Mucosa of stomach (tissue), 1 donor: ENCODE results near the gene TBRG4.

Experiments
- H3K27me3 ChIP-seq: one replicate; pipeline ENCODE4 v1.7.0; 2013; ENCODE audit warnings: mild to moderate bottlenecking, low read length; ENCODE audit not compliant: control insufficient read depth, insufficient read depth
- H3K36me3 ChIP-seq: one replicate; pipeline ENCODE4 v1.7.0; 2013; ENCODE audit warnings: low read length; ENCODE audit not compliant: control insufficient read depth, insufficient read depth
- H3K4me1 ChIP-seq: one replicate; pipeline ENCODE4 v1.7.0; 2013; ENCODE audit warnings: mild to moderate bottlenecking, low read length; ENCODE audit not compliant: control insufficient read depth, insufficient read depth
- H3K4me3 ChIP-seq: one replicate; pipeline ENCODE4 v1.7.0; 2013; ENCODE audit warnings: low read length
- H3K9ac ChIP-seq: one replicate; pipeline ENCODE4 v1.7.0; 2013; ENCODE audit warnings: mild to moderate bottlenecking, low read length, moderate library complexity
- H3K9me3 ChIP-seq: one replicate; pipeline ENCODE4 v1.7.0; 2013; ENCODE audit warnings: mild to moderate bottlenecking, low read length, moderate library complexity; ENCODE audit not compliant: control insufficient read depth
- donor health status: Pancreatic carcinoma.

TBRG4 gene

GRCh38 chr7:45153233-45153632 is 41.7 kb upstream of the TBRG4 start:
- H3K36me3 ChIP-seq, result no peaks in the 10 kb centered on the region
- no peak overlapping the region for H3K9ac ChIP-seq
- no peaks in the 10 kb centered on the region for H3K9me3 ChIP-seq
- H3K4me1 ChIP-seq, result no peaks in the 10 kb centered on the region
- H3K27me3 ChIP-seq, result peaks cover 17% of the 10 kb centered on the region
- no peak overlapping the region for H3K4me3 ChIP-seq

DNA sequence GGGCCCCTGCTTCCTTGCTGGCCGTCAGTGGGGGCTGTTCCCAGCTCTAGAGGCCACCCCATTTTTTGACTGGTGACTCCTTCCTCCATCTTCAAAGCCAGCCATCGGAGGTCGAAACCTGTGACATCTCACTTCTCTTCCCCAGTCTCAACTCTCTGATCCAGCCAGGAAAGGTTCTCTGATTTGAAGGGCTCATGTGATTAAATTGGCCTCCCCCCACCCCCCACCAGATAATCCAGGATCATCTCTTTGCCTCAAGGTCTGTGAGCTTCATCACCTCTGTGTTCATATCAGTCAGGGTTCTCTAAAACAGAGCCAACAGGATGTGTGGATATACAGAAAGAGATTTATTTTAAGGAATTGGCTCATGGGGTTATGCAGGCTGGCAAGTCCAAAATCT is 40.5 kb upstream of the TBRG4 start:
- H3K9ac ChIP-seq, result no peak overlapping the region
- H3K9me3 ChIP-seq, result no peaks in the 10 kb centered on the region
- H3K27me3 ChIP-seq, result peaks cover 15% of the 10 kb centered on the region
- no peaks in the 10 kb centered on the region for H3K36me3 ChIP-seq
- H3K4me1 ChIP-seq, result no peaks in the 10 kb centered on the region
- no peak overlapping the region for H3K4me3 ChIP-seq

DNA sequence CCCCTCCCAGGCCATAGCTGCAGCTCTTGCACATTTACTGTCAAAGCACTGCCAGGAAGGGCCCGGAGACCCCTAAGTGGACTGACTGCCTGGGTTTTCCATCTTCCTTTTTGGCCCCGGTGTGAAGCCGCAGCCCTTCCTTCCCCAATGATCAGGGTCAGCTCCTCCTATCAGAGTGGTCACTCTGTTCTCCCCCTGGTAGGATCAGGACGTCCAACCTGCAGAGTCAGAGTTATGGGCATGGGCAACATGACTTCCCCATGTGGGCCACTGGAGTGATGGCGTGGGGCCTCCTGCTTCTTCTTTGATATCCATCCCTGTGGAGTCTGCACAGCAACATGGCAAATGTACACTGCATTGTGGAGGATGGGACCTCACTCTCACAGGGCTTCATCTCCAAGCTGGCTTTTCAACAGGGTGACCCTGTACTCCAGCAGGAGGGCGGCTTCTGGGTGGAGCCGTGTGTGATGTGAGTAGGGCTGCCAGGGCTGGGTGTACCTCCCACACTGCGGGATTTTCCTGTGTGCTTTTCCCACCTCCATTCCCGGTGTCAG is 39.7 kb upstream of the TBRG4 start:
- Histone ChIP-seq H3K27me3 (peaks cover 17% of the 10 kb centered on the region), H3K36me3 (no peaks in the 10 kb centered on the region), H3K4me1 (no peaks in the 10 kb centered on the region), H3K4me3 (no peak overlapping the region), H3K9me3 (no peaks in the 10 kb centered on the region), H3K9ac (no peak overlapping the region)

GRCh38 chr7:45150199-45150598 is 38.7 kb upstream of the TBRG4 start:
- no peaks in the 10 kb centered on the region for H3K9me3 ChIP-seq
- H3K4me1 ChIP-seq, result no peaks in the 10 kb centered on the region
- H3K4me3 ChIP-seq, result no peak overlapping the region
- H3K36me3 ChIP-seq, result no peaks in the 10 kb centered on the region
- H3K9ac ChIP-seq, result no peak overlapping the region
- H3K27me3 ChIP-seq, result peaks cover 19% of the 10 kb centered on the region

GRCh38 chr7:45149606-45150005 is 38.1 kb upstream of the TBRG4 start:
- H3K27me3 ChIP-seq, result peaks cover 19% of the 10 kb centered on the region
- no peaks in the 10 kb centered on the region for H3K36me3 ChIP-seq
- no peak overlapping the region for H3K4me3 ChIP-seq
- no peak overlapping the region for H3K9ac ChIP-seq
- no peaks in the 10 kb centered on the region for H3K4me1 ChIP-seq
- no peaks in the 10 kb centered on the region for H3K9me3 ChIP-seq

DNA sequence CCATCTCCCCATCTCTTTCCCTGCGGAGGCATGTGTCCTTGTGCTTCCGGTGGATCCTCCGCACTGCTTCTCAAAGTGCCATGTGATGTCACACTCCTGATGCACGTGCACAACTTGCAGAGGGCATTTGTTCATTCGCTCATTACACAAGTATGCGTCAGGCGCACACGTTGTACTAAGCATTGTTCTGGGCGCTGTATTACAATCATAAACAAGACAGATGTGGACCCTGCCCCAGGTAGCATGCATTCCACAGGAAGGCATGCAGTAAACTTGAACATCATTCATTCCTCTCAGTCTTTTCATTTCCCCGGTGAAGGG is 37.1 kb upstream of the TBRG4 start:
- Histone ChIP-seq H3K4me3 (no peak overlapping the region), H3K36me3 (no peaks in the 10 kb centered on the region), H3K4me1 (no peaks in the 10 kb centered on the region), H3K9me3 (no peaks in the 10 kb centered on the region), H3K27me3 (peaks cover 19% of the 10 kb centered on the region), H3K9ac (no peak overlapping the region)

DNA sequence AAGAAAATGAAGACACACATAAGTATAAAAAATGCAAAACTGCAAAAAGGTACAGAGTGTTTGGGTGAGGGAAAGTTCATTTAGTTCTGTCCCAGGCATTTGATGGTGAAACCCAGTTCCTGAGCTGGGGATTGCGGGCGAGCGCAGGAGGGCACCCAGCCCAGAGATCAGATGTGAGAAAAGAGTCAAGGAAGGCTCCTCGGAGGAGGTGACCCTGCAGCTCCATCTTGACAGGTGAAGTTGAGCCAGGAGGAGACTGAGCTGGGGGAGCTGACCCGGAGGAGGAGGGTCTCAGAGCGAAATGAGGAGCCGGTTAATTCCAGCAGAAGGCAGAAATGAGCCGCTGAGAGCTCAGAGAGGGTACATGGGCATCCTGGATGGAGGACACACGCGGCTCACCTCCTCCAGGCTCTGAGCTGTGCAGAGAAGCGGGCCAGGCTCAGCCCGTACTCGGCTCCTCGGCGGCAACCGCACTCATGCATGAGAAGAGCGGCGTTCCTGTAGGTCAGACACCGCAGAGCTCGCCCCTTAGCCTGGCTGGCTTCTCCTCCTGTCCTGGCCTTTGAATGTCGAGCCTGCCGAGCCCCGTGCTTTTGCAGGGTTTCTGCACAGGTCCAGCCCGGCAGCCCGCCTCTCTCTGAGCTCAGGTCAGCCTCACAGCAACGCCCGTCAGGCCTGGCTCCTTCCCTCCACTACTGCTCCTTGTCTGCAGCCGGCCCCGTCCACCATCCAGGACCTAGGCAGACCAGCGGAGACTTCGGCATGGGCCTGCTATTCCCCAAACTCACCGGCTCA is 36.6 kb upstream of the TBRG4 start:
- H3K9me3 ChIP-seq, result no peaks in the 10 kb centered on the region
- no peak overlapping the region for H3K4me3 ChIP-seq
- no peaks in the 10 kb centered on the region for H3K4me1 ChIP-seq
- no peaks in the 10 kb centered on the region for H3K36me3 ChIP-seq
- no peak overlapping the region for H3K9ac ChIP-seq
- H3K27me3 ChIP-seq, result peaks cover 19% of the 10 kb centered on the region

DNA sequence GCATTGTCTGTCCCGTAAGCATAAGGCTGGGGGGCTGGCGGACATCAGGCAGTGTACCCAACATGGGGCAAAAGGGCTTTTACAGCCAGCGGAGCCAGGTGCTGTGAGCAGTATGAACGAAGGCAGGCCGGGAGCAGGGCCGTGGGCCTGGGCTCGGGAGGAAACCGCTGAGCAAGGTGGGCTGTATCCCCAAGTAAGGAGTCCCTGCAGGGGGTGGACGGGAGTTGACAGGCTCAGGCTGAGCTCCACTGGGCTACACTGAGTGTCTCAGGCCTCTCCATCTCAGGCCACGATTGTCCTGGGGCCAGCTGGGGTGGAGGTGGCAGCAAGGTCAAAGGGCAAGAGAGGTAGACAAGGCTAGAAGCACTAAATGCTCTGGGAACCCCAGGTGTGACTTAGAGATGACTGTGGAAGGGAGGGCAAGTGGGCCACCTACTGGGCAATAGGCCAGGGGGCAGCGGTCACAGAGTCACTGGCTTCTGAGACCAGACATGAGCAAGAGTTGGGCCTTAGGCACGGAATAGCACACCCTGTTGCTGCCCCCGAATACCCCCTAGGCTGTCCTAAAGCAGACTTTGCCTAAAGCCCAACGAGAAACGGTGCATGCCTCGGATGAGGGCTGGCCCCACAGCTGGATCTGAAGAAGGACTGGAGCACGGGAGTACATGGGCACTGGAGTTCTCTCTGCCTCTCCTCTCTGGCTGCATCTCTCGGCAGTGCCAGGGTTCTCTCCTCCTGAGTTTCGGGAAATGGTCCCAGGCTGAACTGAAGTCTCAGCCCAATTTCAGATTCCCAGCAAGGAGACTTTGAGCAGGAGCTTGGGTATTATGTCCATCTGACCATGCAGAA is 35.3 kb upstream of the TBRG4 start:
- no peaks in the 10 kb centered on the region for H3K4me1 ChIP-seq
- peaks cover 19% of the 10 kb centered on the region for H3K27me3 ChIP-seq
- H3K9ac ChIP-seq, result no peak overlapping the region
- H3K4me3 ChIP-seq, result no peak overlapping the region
- H3K36me3 ChIP-seq, result no peaks in the 10 kb centered on the region
- H3K9me3 ChIP-seq, result no peaks in the 10 kb centered on the region

DNA sequence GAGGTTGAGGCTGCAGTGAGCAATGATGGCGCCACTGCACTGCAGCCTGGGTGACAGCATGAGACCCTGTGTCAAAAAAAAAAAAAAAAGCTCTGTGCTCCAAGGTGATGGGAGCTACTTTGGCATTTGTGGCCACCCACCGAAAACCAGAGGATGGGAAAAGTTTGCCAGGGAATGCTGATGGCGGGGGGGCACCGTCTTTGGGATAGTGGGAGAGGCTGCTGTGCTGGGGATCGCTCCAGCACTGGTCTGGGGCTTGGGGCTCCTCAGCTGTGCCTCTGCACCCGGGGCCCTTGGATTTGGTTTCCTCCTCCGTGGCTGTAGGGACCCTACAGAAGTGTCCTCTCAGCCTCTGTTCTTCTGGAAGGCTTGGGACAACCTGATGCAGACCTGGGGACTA is 34.4 kb upstream of the TBRG4 start:
- no peaks in the 10 kb centered on the region for H3K9me3 ChIP-seq
- peaks cover 18% of the 10 kb centered on the region for H3K27me3 ChIP-seq
- no peaks in the 10 kb centered on the region for H3K36me3 ChIP-seq
- no peaks in the 10 kb centered on the region for H3K4me1 ChIP-seq
- H3K4me3 ChIP-seq, result no peak overlapping the region
- H3K9ac ChIP-seq, result no peak overlapping the region

- Histone ChIP-seq H3K9ac (no peak overlapping the region), H3K27me3 (peaks cover 19% of the 10 kb centered on the region), H3K4me3 (no peak overlapping the region), H3K4me1 (no peaks in the 10 kb centered on the region), H3K9me3 (no peaks in the 10 kb centered on the region), H3K36me3 (no peaks in the 10 kb centered on the region)
Observed at GRCh38 chr7:45143616-45144015, 32.1 kb upstream of the TBRG4 start.

- Histone ChIP-seq H3K27me3 (peaks cover 3% of the 10 kb centered on the region), H3K36me3 (no peaks in the 10 kb centered on the region), H3K4me3 (no peak overlapping the region), H3K4me1 (no peaks in the 10 kb centered on the region), H3K9ac (no peak overlapping the region), H3K9me3 (no peaks in the 10 kb centered on the region)
Observed at GRCh38 chr7:45140827-45141226, 29.3 kb upstream of the TBRG4 start.
